ENCODE measurements around the gene TM9SF1. TPM values are rescaled to one million over a fixed set of nuclear protein-coding genes. Genes with fewer than 3 reads are reported as not detected.

TM9SF1 gene
- total RNA-seq, 1 donor from 2014 or later = 84.1 TPM

DNA sequence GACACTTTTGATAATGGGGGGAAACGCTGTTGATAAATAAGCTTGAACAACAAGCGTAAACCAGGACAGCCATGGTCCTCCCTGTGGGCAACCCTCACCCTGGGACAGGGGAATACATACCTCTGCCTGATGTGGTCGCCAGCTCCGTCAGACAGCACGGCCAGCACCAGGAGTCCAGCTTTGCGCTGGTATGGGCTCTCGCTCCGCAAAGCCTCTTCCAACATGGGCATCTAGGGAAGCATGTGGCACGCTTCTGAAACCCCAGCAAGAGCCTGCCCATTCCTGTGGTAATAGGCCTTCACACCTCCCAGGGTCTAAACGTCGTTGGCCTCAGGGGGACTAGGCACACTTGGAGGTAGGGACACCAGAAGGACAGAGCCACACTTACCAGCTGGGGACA, 9.5 kb downstream of the TM9SF1 start:
- no peak for TF ChIP-seq CTCF (conservative IDR thresholded peaks at IDR 0.05; ENCODE audit: low read depth, low read length)

DNA sequence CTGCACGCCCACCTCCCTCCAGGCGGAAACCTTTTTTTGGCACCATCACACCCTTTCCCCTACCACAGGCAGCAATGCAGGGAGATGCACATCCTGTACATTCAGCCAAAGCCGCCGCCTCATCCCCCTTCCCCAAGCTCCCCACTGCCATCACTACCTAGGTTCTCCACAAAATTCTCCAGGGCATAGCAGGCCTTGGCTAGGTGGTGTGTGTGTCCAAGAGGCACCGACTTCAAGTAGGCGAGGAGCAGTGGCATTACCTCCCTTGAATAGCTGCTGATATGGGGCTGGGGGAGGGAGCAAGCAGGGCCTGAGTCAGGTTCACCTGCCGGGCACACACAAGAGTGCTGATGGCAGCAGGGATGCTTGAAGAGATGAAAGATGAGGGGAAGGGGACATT, 10.2 kb downstream of the TM9SF1 start:
- no peak for DNase-seq (ENCODE audit: low read depth)
- no peak for TF ChIP-seq CTCF (conservative IDR thresholded peaks at IDR 0.05; ENCODE audit: low read depth, low read length)
- H3K4me3 ChIP-seq (ENCODE audit: low read depth, low read length) = no peak overlapping the region

More for the DNA sequence above, 9.5 kb downstream of the TM9SF1 start:
- no peak for DNase-seq (ENCODE audit: low read depth)
- no peak overlapping the region for H3K4me3 ChIP-seq (ENCODE audit: low read depth, low read length)

GRCh38 chr14:24184104-24184970, 10.9 kb downstream of the TM9SF1 start:
- no peak overlapping the region for H3K4me3 ChIP-seq (ENCODE audit: low read depth, low read length)
- DNase-seq (ENCODE audit: low read depth) = no peak
- no peak for TF ChIP-seq CTCF (conservative IDR thresholded peaks at IDR 0.05; ENCODE audit: low read depth, low read length)

DNA sequence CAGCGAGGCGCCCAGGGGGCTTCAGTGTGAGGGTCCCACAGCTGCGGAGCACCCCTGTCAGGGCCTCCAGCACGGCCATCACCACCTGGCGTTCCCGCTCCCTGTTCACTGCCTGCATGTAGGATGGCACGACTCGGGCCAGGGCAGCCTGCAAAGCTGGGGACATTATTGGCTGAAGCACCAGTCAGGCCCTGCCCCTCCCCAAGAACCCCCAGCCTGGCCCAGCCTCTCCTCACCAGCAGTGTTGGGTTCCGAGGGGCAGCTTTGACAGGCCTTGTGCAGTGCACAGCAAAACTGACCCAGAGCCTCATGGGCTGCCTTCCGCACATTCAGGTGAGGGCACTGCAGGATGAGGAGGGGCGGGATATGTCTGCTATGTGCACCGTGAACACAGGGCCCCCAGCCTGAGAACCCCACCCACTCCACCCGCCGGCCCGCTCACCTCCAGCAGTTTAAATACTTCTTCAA, 12.2 kb downstream of the TM9SF1 start:
- no peak for TF ChIP-seq CTCF (conservative IDR thresholded peaks at IDR 0.05; ENCODE audit: low read depth, low read length)
- no peak overlapping the region for H3K4me3 ChIP-seq (ENCODE audit: low read depth, low read length)
- no peak for DNase-seq (ENCODE audit: low read depth)

GRCh38 chr14:24182110-24182882, 12.9 kb downstream of the TM9SF1 start:
- no peak for TF ChIP-seq CTCF (conservative IDR thresholded peaks at IDR 0.05; ENCODE audit: low read depth, low read length)
- DNase-seq (ENCODE audit: low read depth) = no peak
- no peak overlapping the region for H3K4me3 ChIP-seq (ENCODE audit: low read depth, low read length)

DNA sequence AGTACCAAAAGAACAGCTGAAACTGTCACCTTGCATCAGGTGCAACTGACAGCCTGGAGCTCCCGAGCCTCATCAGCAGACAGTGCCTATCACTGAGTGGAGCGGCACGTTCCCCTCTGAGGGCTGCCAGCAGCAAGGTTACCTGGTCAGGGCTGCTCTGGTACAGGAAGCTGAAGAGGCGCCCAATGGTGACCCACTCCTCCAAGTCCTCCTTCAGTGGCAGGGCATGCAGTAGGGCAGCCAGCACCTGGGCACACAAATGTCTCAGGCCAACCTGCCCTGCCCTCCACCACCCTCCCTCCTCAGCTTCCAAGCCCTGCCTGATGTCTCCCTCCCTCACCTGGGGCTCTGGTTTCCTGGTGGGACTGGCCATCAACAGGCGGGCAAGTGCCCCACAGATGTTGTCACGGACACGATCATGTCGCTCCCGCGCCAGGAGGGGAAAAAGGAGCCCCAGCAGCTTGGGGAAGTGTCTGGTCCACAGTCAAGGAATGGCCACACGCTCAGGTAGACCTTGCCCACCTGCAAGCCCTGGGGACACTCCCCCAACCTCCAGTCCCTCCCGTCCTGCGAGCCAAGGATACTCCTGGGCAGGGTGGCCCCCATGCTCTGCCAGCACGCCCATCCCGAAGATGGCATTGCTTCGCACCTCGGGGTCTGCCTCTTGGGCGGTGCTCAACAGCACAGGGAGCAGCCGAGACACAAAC, 13.7 kb downstream of the TM9SF1 start:
- no peak overlapping the region for H3K4me3 ChIP-seq (ENCODE audit: low read depth, low read length)
- no peak for DNase-seq (ENCODE audit: low read depth)
- TF ChIP-seq CTCF (conservative IDR thresholded peaks at IDR 0.05; ENCODE audit: low read depth, low read length) = no peak

Data from epithelial cell of proximal tubule (primary cell).